ENCODE measurements around the gene CBR4.
"Not testable (repeated sequence)": the region's sequence is repeated elsewhere in the genome, so short reads cannot be mapped to it uniquely, and the experiment has no call there.

CBR4 gene

DNA sequence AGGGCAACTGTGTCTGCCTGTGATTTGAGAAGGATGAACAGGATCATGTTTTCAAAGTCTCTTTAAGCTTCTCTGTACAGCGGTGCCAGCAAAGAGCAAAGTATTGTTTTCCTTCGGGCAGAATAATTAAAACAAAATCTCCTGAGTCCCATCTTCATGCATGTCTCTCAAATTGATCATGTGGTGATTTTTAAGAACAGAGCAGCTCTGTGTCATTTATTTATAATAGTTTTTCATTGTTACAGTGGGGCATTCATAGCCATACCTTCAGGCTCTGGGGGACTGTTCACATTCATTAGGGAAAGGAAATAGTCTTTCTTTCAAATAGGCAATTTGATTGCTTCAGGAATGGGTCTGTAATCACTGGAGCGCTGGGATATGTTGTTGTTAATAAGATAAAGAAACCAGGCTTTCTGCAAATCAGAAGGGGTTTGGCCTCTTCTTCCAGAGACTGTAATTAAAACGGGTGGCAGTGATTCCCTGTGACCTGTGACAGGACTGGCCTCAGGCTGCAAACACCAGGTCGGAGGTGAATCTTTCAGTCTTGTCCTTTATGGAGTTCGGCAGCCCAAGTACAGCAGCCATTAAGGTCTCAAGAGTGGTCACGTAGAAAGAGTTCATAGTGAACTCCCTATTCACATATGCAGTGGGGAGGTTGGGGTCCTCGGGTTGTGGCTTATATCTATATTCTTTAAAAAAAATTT is 29.3 kb upstream of the CBR4 start:
- Histone ChIP-seq H3K36me3 (ENCODE audit: insufficient read depth, low read length) (no peaks in the 10 kb centered on the region), H3K27ac (no peak overlapping the region), H3K4me3 (no peak overlapping the region), H3K9me3 (ENCODE audit: low read depth, low read length) (no peaks in the 10 kb centered on the region), H3K9ac (ENCODE audit: insufficient read length) (no peak overlapping the region)
- TF ChIP-seq POLR2AphosphoS5 (IDR thresholded peaks at IDR 0.05; ENCODE audit: borderline replicate concordance, low read depth, low read length) (no peak), FOXP2 (optimal IDR thresholded peaks at IDR 0.05; ENCODE audit: control extremely low read depth, extremely low read length, insufficient read depth) (no peak), EZH2 (IDR thresholded peaks at IDR 0.05) (no peak)
- DNase-seq (ENCODE audit: low read depth, low spot score): no peak

DNA sequence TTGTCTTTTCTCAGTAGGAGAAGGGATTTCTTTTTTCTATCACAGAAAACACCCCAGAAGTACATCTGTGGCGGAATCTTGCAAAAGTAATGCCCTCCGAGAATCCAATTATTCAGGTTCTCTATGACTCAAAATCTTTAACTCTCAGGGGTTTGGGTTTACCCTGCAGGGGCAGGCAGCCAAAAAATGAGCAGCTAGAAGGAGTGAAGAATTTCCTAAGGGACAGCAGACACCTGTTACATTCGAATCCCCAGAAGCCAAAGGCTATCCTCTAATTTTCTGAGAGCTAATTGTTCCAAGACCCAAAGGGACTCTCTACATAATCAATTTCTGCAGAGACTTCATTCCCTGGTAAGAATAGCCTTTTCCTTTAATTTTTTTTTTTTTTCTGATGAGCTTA is 27.5 kb upstream of the CBR4 start:
- TF ChIP-seq EZH2 (IDR thresholded peaks at IDR 0.05): no peak
- TF ChIP-seq POLR2AphosphoS5 (IDR thresholded peaks at IDR 0.05; ENCODE audit: borderline replicate concordance, low read depth, low read length): no peak
- no peak for TF ChIP-seq FOXP2 (optimal IDR thresholded peaks at IDR 0.05; ENCODE audit: control extremely low read depth, extremely low read length, insufficient read depth)
- H3K9ac ChIP-seq (ENCODE audit: insufficient read length): no peak overlapping the region

DNA sequence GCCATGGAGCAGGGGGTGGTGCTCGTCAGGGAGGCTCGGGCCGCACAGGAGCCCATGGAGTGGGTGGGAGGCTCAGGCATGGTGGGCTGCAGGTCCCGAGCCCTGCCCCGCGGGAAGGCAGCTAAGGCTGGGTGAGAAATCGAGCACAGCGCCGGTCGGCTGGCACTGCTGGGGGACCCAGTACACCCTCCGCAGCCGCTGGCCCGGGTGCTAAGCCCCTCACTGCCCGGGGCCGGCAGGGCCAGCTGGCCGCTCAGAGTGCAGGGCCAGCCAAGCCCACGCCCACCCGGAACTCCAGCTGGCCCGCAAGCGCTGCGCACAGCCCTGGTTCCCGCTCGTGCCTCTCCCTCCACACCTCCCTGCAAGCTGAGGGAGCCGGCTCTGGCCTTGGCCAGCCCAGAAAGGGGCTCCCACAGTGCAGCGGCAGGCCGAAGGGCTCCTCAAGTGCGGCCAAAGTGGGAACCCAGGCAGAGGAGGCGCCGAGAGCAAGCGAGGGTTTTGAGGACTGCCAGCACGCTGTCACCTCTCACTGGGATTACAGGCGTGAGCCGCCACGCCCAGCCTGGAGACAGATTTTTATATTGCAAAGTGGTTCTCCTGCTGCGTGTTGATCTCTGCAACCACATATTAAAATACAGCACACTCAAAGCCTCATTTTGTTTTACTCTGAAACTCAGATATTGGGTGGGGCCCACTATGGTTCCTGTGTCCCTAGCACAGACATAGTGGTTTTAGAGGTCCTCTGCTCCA is 26.0 kb upstream of the CBR4 start:
- not testable (repeated sequence) for H3K9me3 ChIP-seq (ENCODE audit: low read depth, low read length); H3K4me3 ChIP-seq; H3K27ac ChIP-seq; DNase-seq (ENCODE audit: low read depth, low spot score); H3K36me3 ChIP-seq (ENCODE audit: insufficient read depth, low read length); H3K9ac ChIP-seq (ENCODE audit: insufficient read length)

More for the DNA sequence above, 27.5 kb upstream of the CBR4 start:
- H3K4me3 ChIP-seq: no peak overlapping the region
- H3K27ac ChIP-seq: no peak overlapping the region
- no peak for DNase-seq (ENCODE audit: low read depth, low spot score)
- H3K9me3 ChIP-seq (ENCODE audit: low read depth, low read length): no peaks in the 10 kb centered on the region
- no peaks in the 10 kb centered on the region for H3K36me3 ChIP-seq (ENCODE audit: insufficient read depth, low read length)

DNA sequence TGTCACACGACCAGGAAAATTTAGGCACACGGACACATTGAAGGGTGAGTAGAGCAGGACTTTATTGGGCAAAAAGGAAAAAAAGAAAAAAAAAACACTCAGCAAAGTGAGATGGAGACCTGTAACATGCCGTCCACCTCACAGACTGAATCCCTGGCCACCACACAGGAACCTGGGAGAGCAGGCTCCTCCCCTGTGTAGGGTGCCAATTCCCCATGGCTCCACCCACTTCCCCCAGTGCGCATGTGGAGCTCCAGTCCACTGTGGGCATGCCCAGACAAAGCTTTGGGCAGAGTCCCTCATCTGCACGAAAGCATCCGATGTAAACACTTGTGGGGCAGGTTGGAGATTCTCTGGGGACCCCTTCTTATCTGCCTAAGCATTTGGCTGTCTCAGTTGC is 23.6 kb upstream of the CBR4 start:
- H3K36me3 ChIP-seq (ENCODE audit: insufficient read depth, low read length): no peaks in the 10 kb centered on the region
- H3K27ac ChIP-seq: no peak overlapping the region
- H3K9ac ChIP-seq (ENCODE audit: insufficient read length): no peak overlapping the region
- DNase-seq (ENCODE audit: low read depth, low spot score): no peak
- no peak for TF ChIP-seq POLR2AphosphoS5 (IDR thresholded peaks at IDR 0.05; ENCODE audit: borderline replicate concordance, low read depth, low read length)
- TF ChIP-seq FOXP2 (optimal IDR thresholded peaks at IDR 0.05; ENCODE audit: control extremely low read depth, extremely low read length, insufficient read depth): no peak
- no peak for TF ChIP-seq EZH2 (IDR thresholded peaks at IDR 0.05)
- no peaks in the 10 kb centered on the region for H3K9me3 ChIP-seq (ENCODE audit: low read depth, low read length)
- H3K4me3 ChIP-seq: no peak overlapping the region

DNA sequence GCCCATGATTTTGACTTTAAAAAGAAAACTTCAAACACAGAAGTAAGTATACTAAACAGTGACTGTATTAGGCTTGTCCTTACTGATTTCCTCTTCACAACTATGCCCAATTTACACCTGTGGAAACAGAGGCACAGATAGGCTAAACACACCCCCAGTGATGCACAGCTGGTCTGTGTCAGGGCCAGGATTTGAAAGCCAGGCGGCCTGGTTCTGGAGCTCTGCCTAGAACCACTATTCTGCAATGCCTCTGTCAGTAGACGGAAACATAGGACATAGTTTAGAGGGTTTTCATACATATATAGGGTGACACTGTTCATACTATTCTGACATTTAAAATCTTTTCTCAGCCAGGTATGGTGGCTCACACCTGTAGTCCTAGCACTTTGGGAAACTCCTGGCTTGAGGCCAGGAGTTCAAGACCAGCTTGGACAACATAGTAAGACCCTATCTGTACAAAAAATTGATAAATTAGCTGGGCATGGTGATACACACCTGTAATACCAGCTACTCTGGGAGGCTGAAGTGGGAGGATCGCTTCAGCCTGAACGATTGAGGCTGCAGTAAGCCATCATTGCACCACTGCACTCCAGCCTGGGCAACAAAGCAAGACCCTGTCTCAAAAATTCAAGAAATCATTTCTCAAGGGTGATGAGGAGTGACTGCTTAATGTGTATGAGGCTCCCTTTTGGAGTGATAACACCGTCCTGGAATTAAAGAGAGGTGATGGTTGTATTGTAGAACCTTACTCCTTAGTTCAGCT is 23.0 kb upstream of the CBR4 start:
- Histone ChIP-seq H3K9ac (ENCODE audit: insufficient read length) (no peak overlapping the region), H3K4me3 (no peak overlapping the region), H3K27ac (no peak overlapping the region), H3K36me3 (ENCODE audit: insufficient read depth, low read length) (no peaks in the 10 kb centered on the region), H3K9me3 (ENCODE audit: low read depth, low read length) (no peaks in the 10 kb centered on the region)
- no peak for DNase-seq (ENCODE audit: low read depth, low spot score)
- TF ChIP-seq FOXP2 (optimal IDR thresholded peaks at IDR 0.05; ENCODE audit: control extremely low read depth, extremely low read length, insufficient read depth): no peak
- no peak for TF ChIP-seq EZH2 (IDR thresholded peaks at IDR 0.05)
- TF ChIP-seq POLR2AphosphoS5 (IDR thresholded peaks at IDR 0.05; ENCODE audit: borderline replicate concordance, low read depth, low read length): no peak

DNA sequence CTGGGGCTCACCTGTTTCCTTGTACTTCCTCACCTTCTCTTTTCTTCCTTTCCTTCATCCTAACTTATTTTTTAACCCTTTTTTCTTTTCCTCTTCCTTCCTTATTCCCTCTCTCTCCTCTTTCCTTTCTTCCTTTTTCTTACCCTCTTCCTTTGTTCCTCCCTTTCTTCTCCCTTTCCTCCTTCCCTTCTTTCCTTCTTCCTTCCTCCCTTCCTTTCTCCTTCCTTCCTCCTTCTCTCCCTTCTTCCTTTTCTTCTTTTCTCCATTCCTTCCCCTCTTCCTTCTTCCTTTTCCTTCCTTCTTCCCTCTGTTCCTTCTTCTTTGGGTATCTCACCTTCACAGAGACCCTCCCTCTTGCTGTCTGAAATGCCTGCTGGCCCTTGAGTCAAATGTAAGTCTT is 22.1 kb upstream of the CBR4 start:
- DNase-seq (ENCODE audit: low read depth, low spot score): no peak
- TF ChIP-seq POLR2AphosphoS5 (IDR thresholded peaks at IDR 0.05; ENCODE audit: borderline replicate concordance, low read depth, low read length) (no peak), EZH2 (IDR thresholded peaks at IDR 0.05) (no peak), FOXP2 (optimal IDR thresholded peaks at IDR 0.05; ENCODE audit: control extremely low read depth, extremely low read length, insufficient read depth) (no peak)

DNA sequence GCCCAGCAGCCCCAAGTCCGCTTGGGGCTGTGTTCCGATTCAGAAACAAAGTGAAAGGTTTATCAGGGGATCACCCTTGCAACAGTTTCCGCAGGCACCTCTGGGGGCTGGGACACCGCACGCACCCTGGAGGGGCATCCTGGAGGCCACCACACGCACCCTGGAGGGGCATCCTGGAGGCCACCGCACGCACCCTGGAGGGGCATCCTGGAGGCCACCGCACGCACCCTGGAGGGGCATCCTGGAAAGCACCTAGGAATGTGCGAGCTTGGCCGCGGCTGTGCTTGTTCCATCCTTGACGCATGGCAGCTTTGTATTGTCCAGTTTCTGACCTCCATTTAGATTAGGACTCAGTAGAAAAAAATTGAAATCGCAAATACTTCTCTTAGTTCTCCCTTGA is 21.3 kb upstream of the CBR4 start:
- TF ChIP-seq FOXP2 (optimal IDR thresholded peaks at IDR 0.05; ENCODE audit: control extremely low read depth, extremely low read length, insufficient read depth) (no peak), POLR2AphosphoS5 (IDR thresholded peaks at IDR 0.05; ENCODE audit: borderline replicate concordance, low read depth, low read length) (no peak), EZH2 (IDR thresholded peaks at IDR 0.05) (no peak)
- no peak overlapping the region for H3K9ac ChIP-seq (ENCODE audit: insufficient read length)
- no peaks in the 10 kb centered on the region for H3K36me3 ChIP-seq (ENCODE audit: insufficient read depth, low read length)
- no peak overlapping the region for H3K27ac ChIP-seq
- no peak overlapping the region for H3K4me3 ChIP-seq
- no peak for DNase-seq (ENCODE audit: low read depth, low spot score)
- H3K9me3 ChIP-seq (ENCODE audit: low read depth, low read length): no peaks in the 10 kb centered on the region

More for the DNA sequence above, 22.1 kb upstream of the CBR4 start:
- no peak overlapping the region for H3K4me3 ChIP-seq
- H3K27ac ChIP-seq: no peak overlapping the region
- H3K36me3 ChIP-seq (ENCODE audit: insufficient read depth, low read length): no peaks in the 10 kb centered on the region
- no peaks in the 10 kb centered on the region for H3K9me3 ChIP-seq (ENCODE audit: low read depth, low read length)
- no peak overlapping the region for H3K9ac ChIP-seq (ENCODE audit: insufficient read length)

DNA sequence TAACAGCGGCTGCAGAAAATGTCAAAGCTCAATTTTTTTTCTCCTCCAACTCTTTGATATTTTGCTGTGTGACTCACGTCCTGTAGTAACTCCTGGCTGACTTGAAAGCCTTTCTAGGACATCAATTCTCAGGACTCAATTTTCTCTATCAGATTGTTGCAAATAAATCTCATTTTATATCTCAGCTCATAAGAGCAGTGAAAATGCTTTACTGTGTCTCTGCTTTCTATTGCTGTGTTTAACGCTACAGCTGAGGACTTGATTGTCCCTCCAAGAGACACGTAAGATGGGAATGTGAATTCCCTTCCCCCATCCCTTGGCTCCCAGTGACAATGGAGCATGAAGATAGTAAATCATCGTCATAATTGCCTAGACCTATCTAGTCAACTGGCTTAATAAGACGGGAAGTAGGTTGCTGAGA is 20.5 kb upstream of the CBR4 start:
- H3K4me3 ChIP-seq: no peak overlapping the region
- no peak for DNase-seq (ENCODE audit: low read depth, low spot score)
- no peak overlapping the region for H3K27ac ChIP-seq
- TF ChIP-seq FOXP2 (optimal IDR thresholded peaks at IDR 0.05; ENCODE audit: control extremely low read depth, extremely low read length, insufficient read depth) (no peak), EZH2 (IDR thresholded peaks at IDR 0.05) (no peak), POLR2AphosphoS5 (IDR thresholded peaks at IDR 0.05; ENCODE audit: borderline replicate concordance, low read depth, low read length) (no peak)
- H3K9ac ChIP-seq (ENCODE audit: insufficient read length): no peak overlapping the region
- H3K9me3 ChIP-seq (ENCODE audit: low read depth, low read length): no peaks in the 10 kb centered on the region
- H3K36me3 ChIP-seq (ENCODE audit: insufficient read depth, low read length): no peaks in the 10 kb centered on the region

All from SK-N-MC (cell line).